Ovary (tissue), 9 donors: Measurements from ENCODE around the gene C19orf81. TPM values are rescaled to one million over a fixed set of nuclear protein-coding genes. Genes with fewer than 3 reads are reported as not detected.

Experiments
- DNase-seq, 5 donors: peaks; one replicate each; pipeline ENCODE4 v3.0.0-alpha.2; 2019 to 2020
- H3K27ac ChIP-seq, 2 donors: fragments of 200-600 bp; one replicate each; pipeline versions ENCODE4 v1.5.1 to v1.8.0; 2019 to 2022
- H3K27me3 ChIP-seq: fragments of 200-600 bp; one replicate; pipeline ENCODE4 v1.8.0; 2022
- H3K36me3 ChIP-seq: fragments of 200-600 bp; sonication (generic); one replicate; pipeline ENCODE4 v1.5.1; 2019
- H3K4me1 ChIP-seq: one replicate; pipeline ENCODE4 v1.8.1; 2013; ENCODE audit warnings: mild to moderate bottlenecking, moderate library complexity; ENCODE audit not compliant: insufficient read depth
- H3K4me3 ChIP-seq: fragments of 200-600 bp; sonication (generic); one replicate; pipeline ENCODE4 v1.5.1; 2017
- H3K9me3 ChIP-seq, 2 donors: fragments of 200-600 bp in 1 of 2; sonication (generic) in 1 of 2; one replicate each; pipeline versions ENCODE4 v1.5.1 to v1.8.1; 2013 to 2019; ENCODE audit warnings: mild to moderate bottlenecking in 1 of 2, moderate library complexity in 1 of 2
- EP300 ChIP-seq: sonication (generic); formaldehyde crosslinking; IDR thresholded peaks from one replicate; pipeline ENCODE4 v1.6.1; 2017; ENCODE audit warnings: antibody characterized with exemption
- POLR2A ChIP-seq: fragments of 450-650 bp; IDR thresholded peaks from one replicate; pipeline ENCODE4 v1.6.1; 2017; ENCODE audit warnings: antibody characterized with exemption, mild to moderate bottlenecking, moderate library complexity
- WGBS, 3 donors: extraction: QIAGEN DNeasy Blood & Tissue Kit in 1 of 3; methylation state at CpG; one replicate each; pipeline versions ENCODE4 v1.1.5 to v1.1.7; 2013 to 2017; 5-methylcytosine and 5-hydroxymethylcytosine counted together
- intact Hi-C, 4 donors: fragments of 100-400 bp; cut with DNase I; formaldehyde crosslinking; loops; one replicate each; pipeline versions ENCODE4 v1.11.0 to v1.15.1; 2022 to 2023
- polyA plus RNA-seq, 2 donors: library from polyadenylated mRNA; stranded (reverse); fragments of 200-250 nt in 1 of 2; fragments of 350-450 nt in 1 of 2; fragmentation: Illumina TruSeq in 1 of 2; extraction: RNeasy Lipid Tissue Mini Kit (QIAGEN cat#74804) in 1 of 2; gene quantifications; one replicate each; pipeline ENCODE4 v1.2.3, GENCODE V29; 2013 to 2014
- total RNA-seq, 7 donors: library from RNA; depleted of rRNA in 2 of 7; stranded (reverse); fragments of >200 nt in 2 of 7; fragmentation: NEBNext Ultra II Directional in 3 of 7; extraction: Animal tissue kit (Norgen Biotek cat#: 25700) in 3 of 7; gene quantifications; one replicate each; pipeline versions ENCODE4 v1.1.0 to v1.2.4, GENCODE V29; 2016 to 2023
- TF ChIP-seq, protein P1 (sequence below), 3 donors: fragments of 450-650 bp in 2 of 3; fragments of 200-600 bp in 1 of 3; IDR thresholded peaks; one replicate each; pipeline versions ENCODE4 v1.5.1 to v1.8.0; 2016 to 2022; ENCODE audit warnings: antibody characterized with exemption in 3 of 3, mild to moderate bottlenecking in 1 of 3
- donor health status: DM: no; HTN: no; CAD: no; lungs with moderate emphysema.
- donor health status: DM: no; HTN: no; CAD: no.
- donor health status: Bipolar disorder and iron deficiency.
- donor health status: DM: yes; HTN: yes; CAD: no.
- donor health status: DM: no; HTN: no; CAD: no.
- donor health status: DM: yes; HTN: yes; CAD: no.

The C19orf81 gene
- total and polyA plus RNA-seq, 9 donors: 1.1 to 12.6 (median 2.1) TPM; not detected in 5

- no peak overlapping the region for H3K4me3 ChIP-seq
- no peaks in the 10 kb centered on the region for H3K27me3 ChIP-seq
- TF ChIP-seq, protein P1, sequence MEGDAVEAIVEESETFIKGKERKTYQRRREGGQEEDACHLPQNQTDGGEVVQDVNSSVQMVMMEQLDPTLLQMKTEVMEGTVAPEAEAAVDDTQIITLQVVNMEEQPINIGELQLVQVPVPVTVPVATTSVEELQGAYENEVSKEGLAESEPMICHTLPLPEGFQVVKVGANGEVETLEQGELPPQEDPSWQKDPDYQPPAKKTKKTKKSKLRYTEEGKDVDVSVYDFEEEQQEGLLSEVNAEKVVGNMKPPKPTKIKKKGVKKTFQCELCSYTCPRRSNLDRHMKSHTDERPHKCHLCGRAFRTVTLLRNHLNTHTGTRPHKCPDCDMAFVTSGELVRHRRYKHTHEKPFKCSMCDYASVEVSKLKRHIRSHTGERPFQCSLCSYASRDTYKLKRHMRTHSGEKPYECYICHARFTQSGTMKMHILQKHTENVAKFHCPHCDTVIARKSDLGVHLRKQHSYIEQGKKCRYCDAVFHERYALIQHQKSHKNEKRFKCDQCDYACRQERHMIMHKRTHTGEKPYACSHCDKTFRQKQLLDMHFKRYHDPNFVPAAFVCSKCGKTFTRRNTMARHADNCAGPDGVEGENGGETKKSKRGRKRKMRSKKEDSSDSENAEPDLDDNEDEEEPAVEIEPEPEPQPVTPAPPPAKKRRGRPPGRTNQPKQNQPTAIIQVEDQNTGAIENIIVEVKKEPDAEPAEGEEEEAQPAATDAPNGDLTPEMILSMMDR (IDR thresholded peaks at IDR 0.05): no peak
- TF ChIP-seq POLR2A: no peak
- no peak for TF ChIP-seq EP300
- WGBS, 3 donors: 55 to 68% (median 67%) methylated on average over 23 of the region's 23 CpGs
- intact Hi-C loops: no loop called here
- H3K4me1 ChIP-seq: no peaks in the 10 kb centered on the region
- H3K27ac ChIP-seq: no peak overlapping the region
- H3K36me3 ChIP-seq: no peaks in the 10 kb centered on the region
- DNase-seq: no peak
- H3K9me3 ChIP-seq: no peaks in the 10 kb centered on the region
These were observed 53.1 kb downstream of the C19orf81 start for GRCh38 chr19:50702158-50702870.

DNA sequence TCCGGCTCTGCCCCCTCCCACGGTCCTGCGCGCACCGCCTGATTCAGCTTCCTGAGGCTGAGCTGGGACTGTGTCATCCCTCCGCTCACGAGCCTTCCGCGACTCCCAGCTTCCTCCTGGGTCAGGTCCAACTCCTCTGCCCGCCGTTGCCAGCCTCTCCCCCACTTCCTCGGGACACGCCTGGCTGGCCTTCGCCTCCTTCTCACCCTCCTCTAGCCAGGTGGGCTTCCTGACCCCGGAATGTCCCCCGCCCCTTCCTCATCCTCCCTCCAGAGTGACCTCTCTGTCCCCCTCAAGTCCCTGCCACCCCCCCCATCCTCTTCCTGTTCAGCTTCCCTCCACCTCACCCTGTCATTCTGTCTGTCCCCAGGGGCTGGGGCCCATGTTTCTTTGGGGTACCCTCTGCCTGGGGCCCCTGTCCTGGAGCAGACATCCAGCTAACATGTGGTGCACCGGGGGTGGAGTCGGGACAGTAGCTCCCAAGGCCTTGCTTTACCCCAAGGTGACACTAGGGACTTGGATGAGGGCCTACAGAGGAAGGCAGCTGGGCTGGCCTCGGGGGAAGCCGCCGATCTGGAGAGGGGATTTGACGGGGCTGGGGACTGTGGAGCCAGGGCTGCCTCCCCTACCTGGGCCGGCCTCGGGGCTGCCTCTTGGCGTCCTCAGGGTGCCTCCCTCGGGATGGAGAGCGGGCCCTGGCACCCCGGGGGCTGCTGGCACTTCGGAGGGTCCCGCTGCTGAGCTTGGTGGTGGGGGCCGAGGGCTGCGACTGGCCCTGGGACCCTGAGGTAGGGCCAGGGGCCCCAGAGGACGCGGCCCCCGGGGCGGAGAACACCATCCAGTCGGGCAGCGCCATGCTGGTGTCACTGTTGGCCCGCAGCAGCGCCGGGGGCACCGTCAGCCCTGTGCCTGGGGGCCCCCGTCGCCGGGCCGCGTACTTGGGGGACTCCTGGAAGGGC is 53.9 kb downstream of the C19orf81 start:
- Histone ChIP-seq H3K27ac (no peak overlapping the region), H3K27me3 (no peaks in the 10 kb centered on the region), H3K36me3 (no peaks in the 10 kb centered on the region), H3K4me1 (no peaks in the 10 kb centered on the region), H3K9me3 (no peaks in the 10 kb centered on the region), H3K4me3 (no peak overlapping the region)
- 50 to 62% (median 58%) methylated on average over 23 to 47 of the region's 47 CpGs for whole genome bisulfite sequencing, 3 donors
- DNase-seq: no peak
- intact Hi-C loops: no loop called here
- no peak for TF ChIP-seq POLR2A
- TF ChIP-seq, protein P1 (IDR thresholded peaks at IDR 0.05): no peak
- TF ChIP-seq EP300: no peak

- no peak overlapping the region for H3K4me3 ChIP-seq
These were observed 54.9 kb downstream of the C19orf81 start for GRCh38 chr19:50703915-50704796.

More at GRCh38 chr19:50703915-50704796, 54.9 kb downstream of the C19orf81 start:
- no peak overlapping the region for H3K27ac ChIP-seq
- H3K9me3 ChIP-seq: no peaks in the 10 kb centered on the region
- no peaks in the 10 kb centered on the region for H3K36me3 ChIP-seq
- 63 to 68% (median 64%) methylated on average over 22 of the region's 22 CpGs for WGBS, 3 donors
- intact Hi-C loops: no loop called here
- no peaks in the 10 kb centered on the region for H3K4me1 ChIP-seq
- no peak for TF ChIP-seq EP300
- TF ChIP-seq, protein P1 (IDR thresholded peaks at IDR 0.05): no peak
- no peak for TF ChIP-seq POLR2A
- DNase-seq: no peak
- H3K27me3 ChIP-seq: no peaks in the 10 kb centered on the region
